HL-60 (cell line): ENCODE measurements around the gene MED28.

ENCODE experiments used
- DNase-seq, 2 experiments: peaks; one replicate each; pipeline ENCODE4 v3.0.0-alpha.2; 2010 to 2020; ENCODE audit warnings: low read depth in 1 of 2, low spot score in 1 of 2
- H3K27ac ChIP-seq: fragments of 250-450 bp; sonication (Bioruptor Pico); replicated peaks from 2 replicates; pipeline ENCODE4 v1.5.1; 2020; ENCODE audit warnings: mild to moderate bottlenecking, moderate library complexity
- H3K27me3 ChIP-seq: fragments of 250-450 bp; sonication (Bioruptor Pico); 2 replicates; pipeline ENCODE4 v1.5.1; 2021; ENCODE audit warnings: mild to moderate bottlenecking, moderate library complexity; ENCODE audit not compliant: insufficient read depth, poor library complexity, severe bottlenecking
- H3K4me3 ChIP-seq: replicated peaks from 2 replicates; pipeline ENCODE4 v1.5.1; 2011; ENCODE audit warnings: mild to moderate bottlenecking, control low read depth, low read length; ENCODE audit not compliant: insufficient read depth
- GABPA ChIP-seq: IDR thresholded peaks from 2 replicates; pipeline ENCODE4 v1.6.1; 2012; ENCODE audit warnings: low read depth
- POLR2AphosphoS5 ChIP-seq: IDR thresholded peaks from 2 replicates; pipeline ENCODE4 v1.6.1; 2012; ENCODE audit warnings: low read depth
- SPI1 ChIP-seq: IDR thresholded peaks from 2 replicates; pipeline ENCODE4 v1.6.1; 2012; ENCODE audit warnings: low read depth, mild to moderate bottlenecking, borderline replicate concordance
- TF ChIP-seq, protein P1 (sequence below): IDR thresholded peaks from one replicate; pipeline ENCODE4 v1.5.1; 2011; ENCODE audit warnings: low read length, control low read depth, inconsistent platforms; ENCODE audit not compliant: insufficient read depth
- TF ChIP-seq, protein P2 (sequence below): IDR thresholded peaks from 2 replicates; pipeline ENCODE4 v1.6.1; 2012; ENCODE audit warnings: low read depth; ENCODE audit not compliant: insufficient replicate concordance

MED28 gene

DNA sequence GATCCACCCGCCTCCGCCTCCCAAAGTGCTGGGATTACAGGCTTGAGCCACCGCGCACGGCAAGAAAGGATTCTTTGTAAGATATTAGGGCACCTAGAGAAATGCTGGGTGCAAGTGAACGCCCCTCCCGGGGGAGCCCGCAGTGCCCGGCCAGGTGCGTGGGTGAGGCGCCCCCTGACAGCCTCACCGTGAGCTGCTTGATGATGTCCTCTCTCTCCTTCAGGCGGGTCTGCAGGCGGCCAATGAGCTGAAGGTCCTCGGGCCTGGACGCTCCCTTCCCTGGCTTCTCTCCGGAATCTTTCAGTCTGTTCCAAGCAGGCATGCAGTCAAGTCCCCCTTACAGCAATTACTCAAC lies 21.9 kb downstream of the MED28 start:
- DNase-seq = no peak
- Histone ChIP-seq H3K4me3 (no peak overlapping the region), H3K27ac (no peak overlapping the region), H3K27me3 (no peaks in the 10 kb centered on the region)
- TF ChIP-seq, protein P1, sequence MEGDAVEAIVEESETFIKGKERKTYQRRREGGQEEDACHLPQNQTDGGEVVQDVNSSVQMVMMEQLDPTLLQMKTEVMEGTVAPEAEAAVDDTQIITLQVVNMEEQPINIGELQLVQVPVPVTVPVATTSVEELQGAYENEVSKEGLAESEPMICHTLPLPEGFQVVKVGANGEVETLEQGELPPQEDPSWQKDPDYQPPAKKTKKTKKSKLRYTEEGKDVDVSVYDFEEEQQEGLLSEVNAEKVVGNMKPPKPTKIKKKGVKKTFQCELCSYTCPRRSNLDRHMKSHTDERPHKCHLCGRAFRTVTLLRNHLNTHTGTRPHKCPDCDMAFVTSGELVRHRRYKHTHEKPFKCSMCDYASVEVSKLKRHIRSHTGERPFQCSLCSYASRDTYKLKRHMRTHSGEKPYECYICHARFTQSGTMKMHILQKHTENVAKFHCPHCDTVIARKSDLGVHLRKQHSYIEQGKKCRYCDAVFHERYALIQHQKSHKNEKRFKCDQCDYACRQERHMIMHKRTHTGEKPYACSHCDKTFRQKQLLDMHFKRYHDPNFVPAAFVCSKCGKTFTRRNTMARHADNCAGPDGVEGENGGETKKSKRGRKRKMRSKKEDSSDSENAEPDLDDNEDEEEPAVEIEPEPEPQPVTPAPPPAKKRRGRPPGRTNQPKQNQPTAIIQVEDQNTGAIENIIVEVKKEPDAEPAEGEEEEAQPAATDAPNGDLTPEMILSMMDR = no peak
- TF ChIP-seq POLR2AphosphoS5 (no peak), GABPA (no peak), SPI1 (no peak)
- TF ChIP-seq, protein P2, sequence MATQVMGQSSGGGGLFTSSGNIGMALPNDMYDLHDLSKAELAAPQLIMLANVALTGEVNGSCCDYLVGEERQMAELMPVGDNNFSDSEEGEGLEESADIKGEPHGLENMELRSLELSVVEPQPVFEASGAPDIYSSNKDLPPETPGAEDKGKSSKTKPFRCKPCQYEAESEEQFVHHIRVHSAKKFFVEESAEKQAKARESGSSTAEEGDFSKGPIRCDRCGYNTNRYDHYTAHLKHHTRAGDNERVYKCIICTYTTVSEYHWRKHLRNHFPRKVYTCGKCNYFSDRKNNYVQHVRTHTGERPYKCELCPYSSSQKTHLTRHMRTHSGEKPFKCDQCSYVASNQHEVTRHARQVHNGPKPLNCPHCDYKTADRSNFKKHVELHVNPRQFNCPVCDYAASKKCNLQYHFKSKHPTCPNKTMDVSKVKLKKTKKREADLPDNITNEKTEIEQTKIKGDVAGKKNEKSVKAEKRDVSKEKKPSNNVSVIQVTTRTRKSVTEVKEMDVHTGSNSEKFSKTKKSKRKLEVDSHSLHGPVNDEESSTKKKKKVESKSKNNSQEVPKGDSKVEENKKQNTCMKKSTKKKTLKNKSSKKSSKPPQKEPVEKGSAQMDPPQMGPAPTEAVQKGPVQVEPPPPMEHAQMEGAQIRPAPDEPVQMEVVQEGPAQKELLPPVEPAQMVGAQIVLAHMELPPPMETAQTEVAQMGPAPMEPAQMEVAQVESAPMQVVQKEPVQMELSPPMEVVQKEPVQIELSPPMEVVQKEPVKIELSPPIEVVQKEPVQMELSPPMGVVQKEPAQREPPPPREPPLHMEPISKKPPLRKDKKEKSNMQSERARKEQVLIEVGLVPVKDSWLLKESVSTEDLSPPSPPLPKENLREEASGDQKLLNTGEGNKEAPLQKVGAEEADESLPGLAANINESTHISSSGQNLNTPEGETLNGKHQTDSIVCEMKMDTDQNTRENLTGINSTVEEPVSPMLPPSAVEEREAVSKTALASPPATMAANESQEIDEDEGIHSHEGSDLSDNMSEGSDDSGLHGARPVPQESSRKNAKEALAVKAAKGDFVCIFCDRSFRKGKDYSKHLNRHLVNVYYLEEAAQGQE = no peak

DNA sequence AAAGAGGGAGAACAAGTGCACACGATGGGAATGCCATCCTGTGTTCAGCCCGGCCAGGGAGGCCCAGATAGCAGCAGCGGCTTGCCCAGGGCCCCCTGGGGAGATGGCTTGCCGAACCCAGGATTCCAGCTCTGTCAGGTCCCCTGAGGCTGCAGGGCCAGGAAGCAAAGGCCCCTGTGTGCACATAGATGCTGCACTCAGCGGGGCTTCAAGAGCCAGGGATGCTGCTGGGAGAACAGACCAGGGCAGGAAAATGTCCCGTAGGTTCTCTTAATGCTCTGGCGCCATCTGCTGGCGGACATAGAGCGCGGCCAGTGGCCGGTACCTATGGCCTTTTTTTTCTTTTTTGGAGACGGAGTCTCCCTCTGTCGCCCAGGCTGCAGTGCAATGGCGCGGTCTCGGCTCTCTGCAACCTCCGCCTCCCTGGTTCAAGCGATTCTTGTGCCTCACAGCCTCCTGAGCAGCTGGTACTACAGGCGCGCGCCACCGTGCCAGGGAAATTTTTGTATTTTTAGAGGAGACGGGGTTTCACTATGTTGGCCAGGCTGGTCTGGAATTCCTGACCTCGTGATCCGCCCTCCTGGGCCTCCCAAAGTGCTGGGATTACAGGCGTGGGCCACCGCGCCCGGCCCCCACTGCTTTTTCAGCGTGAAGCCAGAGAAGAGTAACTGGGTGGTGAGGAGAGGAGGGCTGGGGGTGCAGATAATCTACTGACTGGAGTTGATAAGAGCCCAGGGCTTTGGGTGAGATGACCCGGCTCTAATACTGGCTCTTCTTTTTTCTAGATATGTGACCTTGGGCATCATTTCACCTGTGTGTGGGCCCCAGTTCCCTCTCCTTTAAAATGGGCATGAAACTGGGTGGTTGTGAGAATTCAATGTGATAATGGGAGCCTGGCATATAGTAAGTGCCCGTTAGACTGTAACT lies 22.5 kb downstream of the MED28 start:
- no peak overlapping the region for H3K27ac ChIP-seq
- peak; percentile 38 to 71 for DNase-seq
- no peak overlapping the region for H3K4me3 ChIP-seq
- no peaks in the 10 kb centered on the region for H3K27me3 ChIP-seq
- TF ChIP-seq POLR2AphosphoS5 = peak; percentile 58; the same call in 1 of the 2 replicates
- TF ChIP-seq, protein P2 = no peak
- TF ChIP-seq, protein P1 = peak; percentile 83

DNA sequence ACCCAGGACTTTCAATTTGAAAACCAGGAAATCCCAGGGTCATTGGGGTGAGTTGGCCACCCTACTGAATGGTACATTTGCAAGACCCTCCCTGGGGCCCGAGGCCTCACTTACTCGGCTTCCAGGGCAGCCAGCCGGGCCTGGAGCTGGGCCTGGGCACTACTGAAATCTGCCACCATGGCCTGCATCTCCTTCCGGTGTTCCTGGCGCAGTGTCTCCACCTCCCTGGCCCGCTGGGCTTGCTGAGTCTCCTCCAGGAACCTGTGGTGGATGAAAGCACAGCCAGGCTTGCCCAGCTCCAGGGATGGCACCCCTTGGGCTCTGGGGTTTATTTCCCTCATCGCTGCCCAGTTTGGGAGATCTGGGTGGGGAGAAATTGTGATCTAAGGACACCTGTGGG lies 24.7 kb downstream of the MED28 start:
- Histone ChIP-seq H3K27ac (no peak overlapping the region), H3K27me3 (no peaks in the 10 kb centered on the region), H3K4me3 (no peak overlapping the region)
- TF ChIP-seq SPI1 = no peak
- TF ChIP-seq POLR2AphosphoS5 = no peak
- TF ChIP-seq, protein P2 = no peak
- TF ChIP-seq GABPA = no peak
- TF ChIP-seq, protein P1 = no peak
- DNase-seq = no peak
